Measurements from ENCODE around the gene SULT1A2.
"Not testable (repeated sequence)": the region's sequence is repeated elsewhere in the genome, so short reads cannot be mapped to it uniquely, and the experiment has no call there.

The SULT1A2 gene

DNA sequence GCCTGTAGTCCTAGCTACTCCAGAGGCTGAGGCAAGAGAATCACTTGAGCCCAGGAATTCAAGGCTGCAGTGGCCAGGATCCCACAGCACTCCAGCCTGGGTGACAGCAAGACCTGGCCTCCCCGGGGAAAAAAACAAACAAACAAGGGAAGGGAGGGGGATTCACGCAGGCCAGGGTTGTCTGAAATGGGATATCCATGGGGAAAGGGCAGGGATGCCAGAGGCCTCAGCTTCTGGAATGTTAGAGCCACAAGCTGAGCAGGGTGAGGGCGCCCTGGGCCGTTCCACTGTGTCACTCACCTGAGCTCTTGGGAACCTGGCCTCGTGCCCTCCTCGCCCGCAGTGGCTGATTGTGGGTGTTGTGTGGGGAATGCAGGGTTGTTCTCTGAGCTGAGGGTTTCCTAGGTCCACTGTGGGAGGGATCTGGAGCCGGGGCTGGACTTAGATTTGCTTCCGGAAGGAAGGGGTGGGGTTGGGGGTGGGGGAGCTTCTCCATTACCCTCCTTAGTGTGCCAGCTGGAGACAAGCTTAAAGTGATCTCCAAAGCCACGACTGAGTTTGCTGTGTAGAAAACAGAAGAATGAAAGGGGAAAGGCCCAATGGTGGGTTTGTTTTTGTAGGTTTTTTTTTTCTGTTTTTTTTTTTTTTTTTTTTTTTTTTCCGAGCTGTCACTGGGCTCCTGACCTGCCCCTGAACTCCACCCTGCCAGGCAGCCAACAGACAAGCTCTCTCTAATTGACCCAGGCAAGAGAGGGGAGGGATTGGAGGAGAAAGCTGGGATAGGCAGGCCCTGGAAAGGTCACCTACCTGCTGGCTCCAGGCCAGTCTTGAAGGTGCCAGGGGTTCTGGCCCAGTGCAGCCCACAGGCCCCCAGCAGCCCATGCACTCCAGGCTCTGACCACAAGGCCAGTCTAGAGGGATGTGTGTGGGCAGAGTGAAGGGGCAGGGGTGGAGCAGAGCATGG is 13.1 kb upstream of the SULT1A2 start, which contains the start of gene SULT1A1:
SULT1A1 (minus strand) TSS at position 414 of the 964 bp plus-strand sequence. CDS start 1,189 bp downstream, outside the sequence.
- peak; percentile 46 for DNase-seq (ENCODE audit: low spot score)

DNA sequence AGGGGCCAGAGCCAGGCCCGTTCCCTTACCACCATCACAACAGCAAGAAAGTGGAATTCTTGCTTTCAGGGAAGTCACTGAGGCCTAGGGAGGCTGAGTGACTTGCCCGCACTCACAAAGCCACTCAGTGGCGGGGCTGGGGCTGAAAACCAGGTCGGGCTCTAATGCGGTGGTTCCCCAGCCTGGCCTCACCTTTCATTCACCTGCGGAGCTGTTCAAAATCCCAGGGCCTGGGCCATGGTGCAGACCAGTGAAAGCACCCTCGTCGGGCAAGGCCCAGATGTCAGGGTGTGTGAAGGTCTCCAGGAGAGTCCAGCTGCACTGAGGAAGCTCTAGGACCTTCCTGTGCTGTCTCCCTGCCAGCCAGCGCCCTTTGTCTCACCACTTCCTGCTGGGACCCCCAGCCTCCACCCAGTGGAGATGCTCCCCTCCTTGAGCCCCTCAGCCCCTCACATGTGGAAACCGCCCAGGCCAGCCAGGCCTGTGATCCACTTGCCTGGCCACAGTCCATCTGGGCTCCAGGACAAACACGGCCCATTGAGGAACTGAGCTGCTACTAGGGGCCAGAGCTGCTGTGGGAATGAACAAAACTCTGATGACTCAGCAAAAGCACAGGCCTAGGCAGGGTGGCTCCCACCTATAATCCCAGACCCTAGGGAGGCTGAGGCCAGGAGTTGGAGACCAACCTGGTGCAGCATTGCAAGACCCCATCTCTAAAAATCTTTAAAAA is 12.2 kb upstream of the SULT1A2 start:
- not testable (repeated sequence) for DNase-seq (ENCODE audit: low spot score)

DNA sequence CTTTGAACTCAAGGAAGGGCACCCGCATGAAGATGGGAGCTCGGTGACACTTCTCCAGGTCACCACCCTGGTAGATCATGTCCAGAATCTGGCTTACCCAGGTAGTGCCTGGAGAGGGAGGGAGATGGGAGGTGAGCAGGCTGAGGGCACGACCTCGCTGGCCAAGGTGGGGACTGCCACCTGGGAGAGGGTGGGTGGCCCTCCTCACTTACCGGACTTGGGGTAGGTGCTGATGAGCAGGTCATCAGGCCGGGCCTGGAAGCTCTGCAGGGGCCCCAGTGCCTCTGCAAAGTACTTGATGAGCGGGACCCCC is 11.6 kb upstream of the SULT1A2 start:
- not testable (repeated sequence) for DNase-seq (ENCODE audit: low spot score)

DNA sequence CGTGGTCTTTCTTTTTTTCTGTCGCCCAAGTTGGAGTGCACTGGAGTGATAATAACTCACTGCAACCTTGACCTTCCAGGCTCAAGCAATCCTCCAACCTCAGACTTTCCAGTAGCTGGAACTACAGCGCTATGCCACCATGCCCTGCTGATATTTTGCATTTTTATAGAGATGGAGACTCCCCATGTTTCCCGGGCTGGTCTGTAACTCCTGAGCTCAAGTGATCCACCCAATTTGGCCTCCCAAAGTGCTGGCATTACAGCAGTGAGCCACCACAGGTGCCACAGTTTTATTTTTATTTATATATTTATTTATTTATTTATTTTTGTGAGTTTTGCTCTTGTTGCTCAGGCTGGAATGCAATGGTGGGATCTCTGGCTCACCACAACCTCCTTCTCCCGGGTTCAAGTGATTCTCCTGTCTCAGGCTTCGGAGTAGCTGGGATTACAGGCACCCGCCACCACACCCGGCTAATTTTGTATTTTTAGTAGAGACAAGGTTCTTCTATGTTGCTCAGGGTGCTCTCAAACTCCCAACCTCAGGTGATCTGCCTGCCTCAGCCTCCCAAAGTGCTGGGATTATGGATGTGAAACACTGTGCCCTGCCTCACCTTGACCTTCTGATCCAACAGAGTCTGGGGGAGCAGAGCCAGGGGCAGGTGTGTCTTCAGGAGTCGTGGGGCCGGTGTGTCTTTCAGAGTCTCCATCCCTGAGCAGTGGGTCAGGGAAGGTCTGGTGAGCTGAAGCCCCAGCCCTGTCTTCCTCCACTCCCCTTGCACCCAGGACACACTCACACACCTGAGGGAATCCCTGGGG is 11.0 kb upstream of the SULT1A2 start:
- not testable (repeated sequence) for DNase-seq (ENCODE audit: low spot score)

DNA sequence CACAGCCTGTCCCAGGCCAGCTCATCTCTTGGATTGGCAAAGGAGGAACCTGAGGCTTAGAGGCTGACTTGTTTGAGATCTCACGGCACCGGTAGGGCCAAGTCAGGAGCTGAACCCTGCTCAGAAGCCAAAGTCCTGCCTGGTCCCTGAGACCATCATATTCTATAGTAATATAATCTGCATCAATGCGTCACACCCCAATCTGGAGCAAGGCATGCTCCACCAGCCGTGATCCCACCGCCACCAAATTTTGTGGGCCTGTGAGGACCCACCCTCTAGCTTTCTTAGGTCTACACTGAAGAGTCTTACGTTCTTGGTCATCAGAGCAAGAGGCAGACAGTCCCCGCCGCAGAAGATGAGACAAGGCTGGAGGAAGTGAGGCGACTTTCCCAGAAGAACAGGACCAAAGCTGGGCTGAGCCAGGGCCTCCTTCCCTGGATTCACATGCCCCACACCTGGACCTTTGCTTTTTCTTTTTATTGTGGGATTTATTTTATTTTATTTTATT is 10.3 kb upstream of the SULT1A2 start:
- DNase-seq (ENCODE audit: low spot score): no peak

- no peak for DNase-seq (ENCODE audit: low spot score)
Measured at GRCh38 chr16:28606291-28607115, 9.7 kb upstream of the SULT1A2 start.

DNA sequence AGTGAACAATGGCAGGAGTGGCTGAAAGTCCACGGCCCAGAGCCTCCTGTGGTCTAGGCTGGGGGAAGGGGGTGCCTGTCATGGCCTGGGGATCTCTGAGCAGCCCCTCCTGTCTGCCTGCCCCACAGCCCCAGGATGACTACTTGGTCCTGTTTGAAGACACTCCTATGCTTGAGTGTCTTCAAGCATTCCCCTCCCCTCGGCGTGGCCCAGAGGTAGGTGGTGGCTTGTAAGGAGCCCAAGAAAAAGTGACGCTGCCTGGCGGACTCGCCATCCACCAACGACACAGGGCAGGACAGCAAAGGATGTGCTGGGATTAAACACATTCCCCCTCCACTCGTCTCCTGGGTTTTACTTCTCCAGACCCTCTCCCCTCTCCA is 7.3 kb upstream of the SULT1A2 start:
- DNase-seq (ENCODE audit: low spot score): no peak

GRCh38 chr16:28603381-28604185 is 6.7 kb upstream of the SULT1A2 start:
- no peak for DNase-seq (ENCODE audit: low spot score)

- no peak for DNase-seq (ENCODE audit: low spot score)
Measured at GRCh38 chr16:28602529-28602928, 5.7 kb upstream of the SULT1A2 start.

GRCh38 chr16:28602062-28602461 is 5.2 kb upstream of the SULT1A2 start:
- DNase-seq (ENCODE audit: low spot score): not testable (repeated sequence)

DNA sequence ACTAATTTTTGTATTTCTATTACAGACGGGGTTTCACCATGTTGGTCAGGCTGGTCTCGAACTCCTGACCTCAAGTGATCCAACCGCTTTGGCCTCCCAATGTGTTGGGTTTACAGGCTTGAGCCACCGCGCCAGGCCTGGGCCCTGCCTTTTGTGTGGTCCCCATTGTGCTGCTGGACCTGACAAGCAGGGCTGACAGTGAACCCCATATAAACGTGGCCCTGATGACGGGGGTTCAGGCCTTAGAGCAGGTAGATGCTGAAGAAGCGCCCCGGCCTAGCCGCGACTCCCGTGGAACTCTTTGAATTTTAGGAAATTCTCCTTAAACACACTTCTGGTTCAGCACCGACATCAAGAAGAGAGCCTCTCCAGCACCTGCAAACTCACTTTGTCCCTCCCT is 4.7 kb upstream of the SULT1A2 start:
- not testable (repeated sequence) for DNase-seq (ENCODE audit: low spot score)

DNA sequence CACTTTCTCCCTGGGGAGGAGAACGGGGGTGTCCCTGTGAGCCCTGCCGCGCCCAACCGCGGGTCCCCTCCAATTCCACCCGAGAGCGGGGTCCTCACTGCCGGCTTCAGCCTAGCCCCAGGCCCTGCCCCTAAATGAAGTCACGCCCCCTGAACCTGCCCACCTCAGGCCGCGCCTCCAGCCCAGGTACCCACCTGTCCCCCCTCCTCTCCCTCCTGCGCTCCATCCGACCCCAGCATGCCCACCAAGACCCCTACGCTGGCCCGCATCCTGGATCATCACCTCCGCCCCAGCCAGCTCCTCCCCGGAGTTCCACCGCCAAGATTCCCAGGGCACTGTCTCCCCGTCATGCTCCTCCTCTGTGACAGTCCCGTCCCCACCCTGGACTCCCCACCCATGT is 4.1 kb upstream of the SULT1A2 start:
- not testable (repeated sequence) for DNase-seq (ENCODE audit: low spot score)

DNA sequence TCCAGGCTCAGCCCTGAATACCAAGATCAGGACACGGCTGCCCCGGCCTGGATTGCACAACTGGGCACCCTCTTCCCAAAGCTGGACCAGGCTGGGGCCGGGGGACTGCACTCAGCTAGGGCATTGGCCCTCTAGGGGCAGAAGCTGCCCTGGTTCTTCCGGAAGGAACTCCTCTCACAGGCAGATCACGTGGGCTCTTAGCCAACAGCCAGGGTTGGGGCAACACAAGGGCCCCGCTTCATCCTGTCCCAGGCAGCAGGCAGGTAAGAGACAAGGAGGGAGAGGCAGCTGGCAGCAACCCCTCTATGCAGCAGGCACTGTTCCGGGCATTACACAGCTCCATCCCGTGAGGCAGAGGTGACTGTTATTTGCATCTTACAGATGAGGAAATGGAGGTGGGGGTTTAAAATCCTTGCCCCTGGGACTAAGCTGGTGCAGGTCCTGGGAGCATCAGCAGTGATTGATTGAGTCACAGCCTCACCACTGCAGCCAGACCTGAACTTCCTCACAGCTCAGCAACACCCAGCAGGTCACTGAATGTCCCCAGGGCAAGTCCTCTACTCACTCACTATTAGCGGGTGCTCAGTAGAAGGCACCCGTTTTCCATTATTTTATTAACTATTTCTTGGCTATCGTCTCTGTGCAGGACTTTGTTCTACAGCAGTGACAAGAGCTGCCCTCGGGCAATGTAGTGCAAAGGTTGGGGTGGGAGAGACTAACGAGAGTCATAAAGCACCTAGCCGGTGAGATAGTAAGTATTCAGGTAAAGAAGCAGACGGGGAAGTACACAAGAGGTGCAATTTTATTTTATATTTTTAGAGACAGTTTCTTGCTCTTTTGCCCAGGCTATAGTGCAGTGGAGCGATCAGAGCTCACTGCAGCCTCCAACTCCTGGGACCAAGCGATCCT is 2.8 kb upstream of the SULT1A2 start:
- not testable (repeated sequence) for DNase-seq (ENCODE audit: low spot score)

- peak; percentile 92 for DNase-seq (ENCODE audit: low spot score)
Measured at GRCh38 chr16:28597692-28598261, 927 bp upstream of the SULT1A2 start.

- DNase-seq (ENCODE audit: low spot score): no peak
Measured at GRCh38 chr16:28596115-28596630, 677 bp downstream of the SULT1A2 start.

GRCh38 chr16:28595451-28595850 is 1.4 kb downstream of the SULT1A2 start:
- not testable (repeated sequence) for DNase-seq (ENCODE audit: low spot score)

DNA sequence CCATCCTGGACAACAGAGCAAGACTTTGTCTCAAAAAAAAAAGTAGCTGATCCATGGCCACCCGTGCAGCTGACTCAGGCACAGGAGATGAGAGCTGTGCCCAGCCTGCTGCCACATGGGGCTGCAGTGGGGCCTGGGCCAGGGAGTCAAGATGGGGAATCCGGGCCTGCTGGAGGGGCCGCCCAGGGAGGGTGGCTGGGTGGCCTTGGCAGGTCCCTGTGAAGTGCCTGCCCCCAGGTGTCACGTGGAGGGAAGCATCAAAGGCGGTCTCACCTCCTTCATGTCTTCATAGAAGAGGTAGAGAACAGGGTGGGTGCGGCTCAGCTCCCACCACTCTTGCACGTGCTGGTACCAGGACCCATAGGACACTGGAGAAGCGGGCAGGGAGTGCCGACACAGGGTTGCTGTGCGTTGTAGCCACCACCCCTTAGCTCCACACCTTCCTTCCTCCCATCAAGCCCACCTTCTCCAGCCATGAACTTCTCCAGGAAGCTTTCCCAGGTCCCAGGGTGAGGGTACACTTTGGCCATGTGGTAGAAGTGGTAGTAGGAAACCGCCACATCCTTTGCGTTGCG is 3.8 kb downstream of the SULT1A2 start:
- no peak for DNase-seq (ENCODE audit: low spot score)

GRCh38 chr16:28592511-28592910 is 4.3 kb downstream of the SULT1A2 start:
- DNase-seq (ENCODE audit: low spot score): no peak

All from HuH-7 (cell line).